Activated CD4-positive, alpha-beta T cell treated with anti-CD3 and anti-CD28 coated beads for 36 hours (primary cell): ENCODE results near the gene DNMBP. TPM values are rescaled to one million over a fixed set of nuclear protein-coding genes. Genes with fewer than 3 reads are reported as not detected.
A peak's percentile ranks its signal among the peaks of the same experiment; 100 is the strongest.

ENCODE experiments used
- ATAC-seq: fragments of 200-7000 bp; cut with Tn5 transposase; one replicate; pipeline ENCODE4 v1.10.0; 2021; ENCODE audit warnings: mild to moderate bottlenecking, moderate library complexity
- CTCF ChIA-PET: fragments of 350-600 bp; sonication (Branson Sonifier 250); formaldehyde crosslinking; loops from one replicate; lab custom pipeline; 2021; ENCODE audit warnings: antibody characterized with exemption; lab: Charles Lee
- POLR2A ChIA-PET: fragments of 350-600 bp; sonication (Branson Sonifier 250); formaldehyde crosslinking; loops from one replicate; lab custom pipeline; 2021; ENCODE audit warnings: antibody characterized with exemption, inconsistent platforms; lab: Charles Lee
- DNase-seq: peaks from one replicate; pipeline ENCODE4 v3.0.0-alpha.2; 2020
- H3K27ac Mint-ChIP-seq: one replicate; pipeline ENCODE4 v1.8.0; 2021; ENCODE audit warnings: mixed read lengths
- H3K27me3 Mint-ChIP-seq: one replicate; pipeline ENCODE4 v1.8.0; 2021; ENCODE audit warnings: mixed read lengths
- H3K36me3 Mint-ChIP-seq: one replicate; pipeline ENCODE4 v1.8.0; 2021; ENCODE audit warnings: low read depth, mixed read lengths
- H3K4me1 Mint-ChIP-seq: one replicate; pipeline ENCODE4 v1.8.0; 2021; ENCODE audit warnings: mixed read lengths
- H3K4me3 Mint-ChIP-seq: one replicate; pipeline ENCODE4 v1.8.0; 2021; ENCODE audit warnings: mild to moderate bottlenecking, moderate library complexity, mixed read lengths
- H3K9me3 Mint-ChIP-seq: one replicate; pipeline ENCODE4 v1.8.0; 2021; ENCODE audit warnings: low read depth, mixed read lengths
- intact Hi-C, 2 experiments: fragments of 100-400 bp; cut with DNase I in 1 of 2; cut with micrococcal nuclease in 1 of 2; formaldehyde crosslinking; loops; one replicate each; pipeline versions ENCODE4 v1.14.2 to v1.15.1; 2022 to 2024; cut with DNase I, micrococcal nuclease
- total RNA-seq, 2 experiments: library from RNA; stranded (reverse); gene quantifications; one replicate each; pipeline ENCODE4 v1.2.3, GENCODE V29; 2021

The DNMBP gene, protein sequence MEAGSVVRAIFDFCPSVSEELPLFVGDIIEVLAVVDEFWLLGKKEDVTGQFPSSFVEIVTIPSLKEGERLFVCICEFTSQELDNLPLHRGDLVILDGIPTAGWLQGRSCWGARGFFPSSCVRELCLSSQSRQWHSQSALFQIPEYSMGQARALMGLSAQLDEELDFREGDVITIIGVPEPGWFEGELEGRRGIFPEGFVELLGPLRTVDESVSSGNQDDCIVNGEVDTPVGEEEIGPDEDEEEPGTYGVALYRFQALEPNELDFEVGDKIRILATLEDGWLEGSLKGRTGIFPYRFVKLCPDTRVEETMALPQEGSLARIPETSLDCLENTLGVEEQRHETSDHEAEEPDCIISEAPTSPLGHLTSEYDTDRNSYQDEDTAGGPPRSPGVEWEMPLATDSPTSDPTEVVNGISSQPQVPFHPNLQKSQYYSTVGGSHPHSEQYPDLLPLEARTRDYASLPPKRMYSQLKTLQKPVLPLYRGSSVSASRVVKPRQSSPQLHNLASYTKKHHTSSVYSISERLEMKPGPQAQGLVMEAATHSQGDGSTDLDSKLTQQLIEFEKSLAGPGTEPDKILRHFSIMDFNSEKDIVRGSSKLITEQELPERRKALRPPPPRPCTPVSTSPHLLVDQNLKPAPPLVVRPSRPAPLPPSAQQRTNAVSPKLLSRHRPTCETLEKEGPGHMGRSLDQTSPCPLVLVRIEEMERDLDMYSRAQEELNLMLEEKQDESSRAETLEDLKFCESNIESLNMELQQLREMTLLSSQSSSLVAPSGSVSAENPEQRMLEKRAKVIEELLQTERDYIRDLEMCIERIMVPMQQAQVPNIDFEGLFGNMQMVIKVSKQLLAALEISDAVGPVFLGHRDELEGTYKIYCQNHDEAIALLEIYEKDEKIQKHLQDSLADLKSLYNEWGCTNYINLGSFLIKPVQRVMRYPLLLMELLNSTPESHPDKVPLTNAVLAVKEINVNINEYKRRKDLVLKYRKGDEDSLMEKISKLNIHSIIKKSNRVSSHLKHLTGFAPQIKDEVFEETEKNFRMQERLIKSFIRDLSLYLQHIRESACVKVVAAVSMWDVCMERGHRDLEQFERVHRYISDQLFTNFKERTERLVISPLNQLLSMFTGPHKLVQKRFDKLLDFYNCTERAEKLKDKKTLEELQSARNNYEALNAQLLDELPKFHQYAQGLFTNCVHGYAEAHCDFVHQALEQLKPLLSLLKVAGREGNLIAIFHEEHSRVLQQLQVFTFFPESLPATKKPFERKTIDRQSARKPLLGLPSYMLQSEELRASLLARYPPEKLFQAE (N-terminal part only)
- total RNA-seq: 1 to 10 TPM; 1.9 to 2.4 TPM

DNA sequence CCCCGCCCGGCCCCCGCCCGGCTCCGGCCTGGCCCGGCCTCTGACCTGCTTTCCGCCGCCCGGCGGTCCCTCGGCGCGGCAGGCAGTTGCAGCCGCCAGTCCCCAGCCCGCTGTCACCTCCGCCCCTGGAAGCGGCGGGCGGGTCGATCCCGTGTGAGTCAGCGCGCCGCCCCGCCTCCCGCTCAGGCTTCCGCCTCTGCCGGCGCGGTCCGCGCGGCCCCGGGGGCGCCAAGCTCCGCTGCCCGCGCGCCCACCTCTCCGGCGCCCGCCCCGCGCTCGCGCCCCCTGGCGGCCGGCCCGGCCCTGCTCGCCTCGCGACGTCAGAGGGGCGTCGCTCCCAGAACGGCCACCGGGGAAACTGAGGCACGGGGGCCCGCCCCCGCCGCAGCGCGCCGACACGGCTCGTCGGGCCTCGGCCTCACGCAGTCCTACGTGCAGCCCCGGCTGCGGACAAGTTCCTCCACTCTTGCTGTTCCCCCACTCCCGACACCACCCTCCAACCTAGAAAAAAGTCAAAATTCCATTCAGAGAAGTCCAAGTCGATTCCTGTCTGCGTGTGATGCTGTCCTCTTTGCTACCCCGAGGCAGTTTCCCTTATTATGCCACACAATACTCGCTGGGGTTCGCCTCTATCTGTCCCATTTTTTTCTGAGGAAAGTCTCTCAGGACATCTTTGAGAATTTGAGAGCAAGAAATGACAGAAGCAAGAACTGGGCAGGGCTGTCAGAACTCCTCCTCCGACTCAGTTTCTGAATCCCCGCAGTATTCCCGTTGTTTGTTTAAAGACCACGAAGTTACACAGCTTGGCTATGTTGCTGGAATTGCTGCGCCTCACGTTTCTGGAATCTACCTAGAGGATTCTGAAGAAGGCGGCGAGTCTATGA lies at the start of gene DNMBP:
Gene DNMBP, minus strand, starts transcription at position 155 of the 884 bp plus-strand sequence. CDS start 37,823 bp downstream, outside the sequence.
- peaks cover 8% of the 10 kb centered on the region for H3K27me3 Mint-ChIP-seq
- peak within 1 kb of the TSS; percentile 79 for H3K27ac Mint-ChIP-seq
- peaks cover 46% of the 10 kb centered on the region for H3K4me1 Mint-ChIP-seq
- no peaks in the 10 kb centered on the region for H3K36me3 Mint-ChIP-seq
- H3K9me3 Mint-ChIP-seq: no peaks in the 10 kb centered on the region
- peak; percentile 91 for ATAC-seq
- ChIA-PET POLR2A (no interaction called here), CTCF (interaction anchor here (0.6 to 3.3 kb wide), 12 partner anchors 8 to 214 kb away, joined by 3 to 26 read pairs (median 4); no protein-coding TSS in a partner anchor)
- intact Hi-C loops: loop anchor here (1.0 to 5.0 kb wide), 7 partner anchors 140 to 388 kb away; partner anchors contain the start of genes COX15 (in 2 of the 2), CUTC (in 2 of the 2), ERLIN1 (in 1 of the 2) and SLC25A28 (in 1 of the 2)
- H3K4me3 Mint-ChIP-seq: peak within 1 kb of the TSS; percentile 74
- DNase-seq: peak; percentile 91

DNA sequence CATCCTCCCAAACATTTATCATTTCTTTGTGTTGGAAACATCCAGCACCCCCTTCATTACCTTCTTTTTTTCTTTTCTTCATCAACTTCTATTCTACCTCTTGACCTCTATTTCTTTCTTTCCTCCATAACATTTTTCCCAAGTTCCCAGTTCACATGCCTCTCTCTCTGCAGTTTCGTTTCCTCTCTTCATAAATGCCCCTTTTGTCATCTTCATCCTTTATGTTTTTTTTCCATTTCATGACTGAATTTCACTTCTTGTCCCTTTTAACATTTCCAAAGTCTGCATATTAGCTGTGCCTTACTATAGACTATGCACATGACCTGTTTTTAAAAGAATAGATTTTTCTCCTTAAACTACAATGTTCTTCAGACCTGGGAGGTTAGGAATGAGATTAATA lies 48.2 kb upstream of the DNMBP start:
- DNase-seq (no peak), ATAC-seq (no peak)
- no peak overlapping the region for H3K4me3 Mint-ChIP-seq
- no peak overlapping the region for H3K27ac Mint-ChIP-seq
- H3K27me3 Mint-ChIP-seq: peaks cover 16% of the 10 kb centered on the region
- no peaks in the 10 kb centered on the region for H3K4me1 Mint-ChIP-seq
- no peaks in the 10 kb centered on the region for H3K9me3 Mint-ChIP-seq
- H3K36me3 Mint-ChIP-seq: no peaks in the 10 kb centered on the region
- intact Hi-C loops: no loop called here
- ChIA-PET POLR2A (no interaction called here), CTCF (interaction anchor here (0.6 to 1.2 kb wide), 3 partner anchors 11 to 13 kb away, joined by 3 to 5 read pairs (median 3); no protein-coding TSS in a partner anchor)

DNA sequence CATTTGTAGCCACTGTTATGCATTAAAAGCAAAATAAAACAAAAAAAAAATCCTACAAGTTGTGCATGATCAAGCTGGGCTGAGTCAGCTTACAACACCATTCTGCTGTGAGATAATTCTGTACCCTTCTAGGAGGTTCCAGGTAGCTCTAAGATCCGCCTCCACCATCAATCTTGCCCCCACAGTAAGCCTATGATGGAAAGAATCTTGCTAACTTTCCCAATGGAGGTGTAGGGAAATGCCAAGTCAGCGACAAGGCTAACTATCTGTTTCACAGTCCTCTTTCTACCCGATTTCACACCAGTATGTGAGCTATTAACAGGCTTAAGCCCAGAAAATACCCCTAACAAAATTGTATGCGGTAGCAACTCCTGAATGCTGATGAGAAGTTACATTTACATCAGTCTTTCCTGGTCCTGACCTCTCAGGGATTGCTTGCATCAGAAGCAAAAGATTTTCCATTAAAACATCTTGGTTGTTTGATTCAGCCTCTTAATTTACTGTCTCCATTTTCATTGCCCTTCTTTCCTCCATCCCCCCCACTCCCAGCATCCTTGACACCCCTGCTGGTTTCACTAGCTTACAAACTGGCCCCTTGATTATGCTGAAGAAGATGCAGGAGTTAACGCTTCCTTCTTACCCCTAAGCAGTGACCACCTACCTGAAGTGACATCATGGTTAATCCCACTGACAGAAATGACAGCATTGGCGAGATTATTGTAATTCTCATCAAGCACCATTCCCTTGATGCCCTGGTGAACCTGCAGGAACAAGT lies 44.1 kb upstream of the DNMBP start:
- ATAC-seq: no peak
- Mint-ChIP-seq H3K9me3 (no peaks in the 10 kb centered on the region), H3K36me3 (no peaks in the 10 kb centered on the region), H3K27ac (no peak overlapping the region), H3K27me3 (peaks cover 12% of the 10 kb centered on the region), H3K4me3 (no peak overlapping the region), H3K4me1 (no peaks in the 10 kb centered on the region)
- intact Hi-C loops: no loop called here
- DNase-seq: no peak
- ChIA-PET CTCF (interaction anchor here (0.7 to 1.8 kb wide), 2 partner anchors 9 to 208 kb away, joined by 4 to 8 read pairs; no protein-coding TSS in a partner anchor), POLR2A (interaction anchor here (0.6 kb wide), 1 partner anchor 151 kb away, joined by 3 read pairs; no protein-coding TSS in a partner anchor)

DNA sequence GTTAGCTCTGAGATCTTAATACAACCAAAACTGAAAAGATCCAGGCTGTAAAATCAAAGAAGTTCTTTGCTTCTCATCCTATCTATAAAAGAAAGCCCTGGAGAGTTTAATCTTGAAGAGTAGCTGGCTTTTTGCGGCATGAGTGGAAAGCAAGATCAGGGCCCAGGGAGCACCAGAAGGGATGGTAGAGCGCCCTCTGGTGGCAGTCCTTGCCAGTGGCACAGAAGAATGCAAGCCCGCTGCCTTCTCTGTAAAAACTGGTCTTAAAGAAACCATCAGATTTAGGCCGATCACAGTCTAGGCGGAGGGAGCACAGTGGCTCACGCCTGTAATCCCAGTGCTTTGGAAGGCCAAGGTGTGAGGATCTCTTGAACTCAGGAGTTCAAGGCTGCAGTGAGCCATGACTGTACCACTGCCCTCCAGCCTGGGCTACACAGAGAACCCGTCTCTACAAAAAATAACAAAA lies 36.3 kb upstream of the DNMBP start:
- H3K4me3 Mint-ChIP-seq: no peak overlapping the region
- H3K27me3 Mint-ChIP-seq: peaks cover 2% of the 10 kb centered on the region
- H3K27ac Mint-ChIP-seq: no peak overlapping the region
- ChIA-PET POLR2A (no interaction called here), CTCF (interaction anchor here (0.6 to 6.4 kb wide), 41 partner anchors 8 to 958 kb away, joined by 3 to 131 read pairs (median 4); partner anchors contain the start of genes CPN1 and DNMBP)
- H3K36me3 Mint-ChIP-seq: no peaks in the 10 kb centered on the region
- H3K4me1 Mint-ChIP-seq: peaks cover 6% of the 10 kb centered on the region
- ATAC-seq (peak; percentile 69), DNase-seq (peak; percentile 93)
- H3K9me3 Mint-ChIP-seq: no peaks in the 10 kb centered on the region
- intact Hi-C loops: loop anchor here (1.0 to 10.0 kb wide), 2 partner anchors 71 to 200 kb away; no protein-coding TSS in a partner anchor

DNA sequence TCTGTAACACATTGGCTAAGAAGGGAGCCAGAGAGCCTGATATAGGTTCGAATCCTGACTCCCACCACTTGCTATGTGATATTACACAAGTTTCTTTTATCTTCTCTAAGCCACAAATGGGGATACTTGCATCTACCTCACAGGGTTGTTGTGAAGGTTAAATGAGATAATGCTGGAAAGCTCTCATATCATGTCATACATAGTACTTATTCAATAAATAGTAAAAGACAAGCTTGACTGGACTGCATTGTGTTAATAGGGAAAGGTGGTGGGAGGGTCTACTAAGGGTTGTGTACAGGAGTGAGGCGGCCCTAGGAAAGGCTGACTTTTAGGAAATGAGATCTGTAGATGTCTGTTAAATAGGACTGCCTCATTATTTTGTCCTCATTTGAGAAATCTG lies 35.8 kb upstream of the DNMBP start:
- H3K27me3 Mint-ChIP-seq: peaks cover 2% of the 10 kb centered on the region
- H3K27ac Mint-ChIP-seq: no peak overlapping the region
- POLR2A ChIA-PET: no interaction called here

DNA sequence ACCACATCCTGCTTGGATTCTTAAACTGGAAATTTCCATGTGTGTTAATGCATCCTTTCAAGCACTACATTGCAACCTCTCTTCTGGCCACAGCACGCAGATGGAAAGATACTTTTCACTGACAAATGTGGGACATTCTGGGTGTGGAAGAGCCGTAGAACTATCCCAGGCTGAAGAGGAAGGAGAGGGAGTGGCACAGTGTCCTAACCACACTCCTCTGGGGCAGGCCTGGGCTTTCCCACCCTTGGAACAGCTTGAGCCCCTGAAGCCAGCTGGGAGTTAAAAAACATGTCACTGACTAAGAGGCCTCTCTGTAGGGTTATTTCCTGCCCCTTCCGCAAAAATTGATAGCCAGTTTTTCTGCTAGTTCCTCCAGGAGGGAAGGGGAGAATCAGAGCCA lies 34.0 kb upstream of the DNMBP start:
- Mint-ChIP-seq H3K4me1 (peaks cover 6% of the 10 kb centered on the region), H3K27me3 (peaks cover 2% of the 10 kb centered on the region), H3K9me3 (no peaks in the 10 kb centered on the region), H3K4me3 (no peak overlapping the region), H3K27ac (no peak overlapping the region), H3K36me3 (no peaks in the 10 kb centered on the region)
- no peak for ATAC-seq
- intact Hi-C loops: loop anchor here (2.0 to 10.0 kb wide), 2 partner anchors 69 to 71 kb away; no protein-coding TSS in a partner anchor
- CTCF ChIA-PET: interaction anchor here (0.6 to 6.4 kb wide), 2 partner anchors 199 to 1407 kb away, joined by 3 to 131 read pairs; no protein-coding TSS in a partner anchor
- no peak for DNase-seq
- POLR2A ChIA-PET: interaction anchor here (0.6 kb wide), 1 partner anchor 197 kb away, joined by 3 read pairs; no protein-coding TSS in a partner anchor

More for the DNA sequence above, 35.8 kb upstream of the DNMBP start:
- ATAC-seq (no peak), DNase-seq (no peak)
- H3K4me3 Mint-ChIP-seq: no peak overlapping the region
- CTCF ChIA-PET: interaction anchor here (0.6 to 6.4 kb wide), 40 partner anchors 8 to 958 kb away, joined by 3 to 131 read pairs (median 4); partner anchors contain the start of genes CPN1 and DNMBP
- peaks cover 6% of the 10 kb centered on the region for H3K4me1 Mint-ChIP-seq
- intact Hi-C loops: loop anchor here in 1 of 2 experiments (10.0 kb wide), 1 partner anchor 71 kb away; no protein-coding TSS in a partner anchor
- no peaks in the 10 kb centered on the region for H3K36me3 Mint-ChIP-seq
- H3K9me3 Mint-ChIP-seq: no peaks in the 10 kb centered on the region

DNA sequence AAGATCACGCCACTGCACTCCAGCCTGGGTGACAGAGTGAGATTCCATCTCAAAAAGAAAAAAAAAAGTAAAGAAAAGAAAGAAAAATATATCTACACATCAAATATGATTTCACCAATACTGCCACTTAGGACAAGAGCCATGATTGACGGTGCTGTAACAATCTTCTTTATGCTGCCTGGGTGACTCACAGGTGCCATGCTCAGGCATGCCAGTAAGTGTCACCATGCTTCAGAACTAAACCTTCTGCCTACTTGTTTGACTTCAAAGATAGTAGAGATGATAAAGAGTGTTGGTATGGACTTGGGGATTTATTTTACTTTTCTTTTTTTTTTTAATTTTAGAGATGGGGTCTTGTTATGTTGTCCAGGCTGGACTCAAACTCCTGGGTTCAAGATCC lies 33.6 kb upstream of the DNMBP start:
- no peak overlapping the region for H3K27ac Mint-ChIP-seq
- intact Hi-C loops: loop anchor here (2.0 to 10.0 kb wide), 2 partner anchors 69 to 71 kb away; no protein-coding TSS in a partner anchor
- ChIA-PET POLR2A (no interaction called here), CTCF (no interaction called here)
- DNase-seq (peak; percentile 63), ATAC-seq (peak; percentile 94)
- peaks cover 2% of the 10 kb centered on the region for H3K27me3 Mint-ChIP-seq
- peaks cover 6% of the 10 kb centered on the region for H3K4me1 Mint-ChIP-seq
- no peaks in the 10 kb centered on the region for H3K9me3 Mint-ChIP-seq
- no peak overlapping the region for H3K4me3 Mint-ChIP-seq
- no peaks in the 10 kb centered on the region for H3K36me3 Mint-ChIP-seq

DNA sequence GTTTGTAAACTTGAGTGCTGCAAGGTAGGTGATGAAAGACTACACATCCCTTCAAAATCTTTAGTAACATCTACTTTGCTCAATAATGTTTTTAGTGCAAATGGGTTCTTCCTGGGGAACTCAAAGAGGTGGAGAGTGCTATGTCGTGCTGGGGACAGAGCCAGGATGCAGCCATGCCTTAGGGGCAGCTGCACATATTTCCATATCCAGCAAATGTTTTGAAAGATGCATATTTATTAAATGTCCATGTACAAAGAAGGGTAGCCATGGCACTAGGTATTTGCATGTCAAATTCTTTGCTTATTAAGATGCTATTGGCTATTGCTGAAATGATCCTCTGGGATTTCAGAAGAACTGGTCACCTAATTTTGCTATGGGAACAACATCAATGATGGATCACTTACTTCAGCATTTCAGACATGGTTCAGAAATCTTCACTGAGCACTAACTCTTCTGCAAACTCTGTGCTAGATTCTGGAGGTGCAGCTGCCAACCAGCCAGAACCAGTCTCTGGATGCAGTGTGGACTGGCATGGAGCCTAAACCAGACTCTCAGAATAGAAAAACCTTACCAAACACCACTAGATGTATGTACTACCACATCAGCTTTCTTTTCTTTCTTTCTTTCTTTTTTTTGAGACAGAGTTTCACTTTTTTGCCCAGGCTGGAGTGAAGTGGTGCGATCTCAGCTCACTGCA lies 31.7 kb upstream of the DNMBP start:
- H3K4me1 Mint-ChIP-seq: peaks cover 6% of the 10 kb centered on the region
- DNase-seq (no peak), ATAC-seq (no peak)
- no peaks in the 10 kb centered on the region for H3K9me3 Mint-ChIP-seq
- H3K27me3 Mint-ChIP-seq: peaks cover 2% of the 10 kb centered on the region
- intact Hi-C loops: loop anchor here (2.0 to 10.0 kb wide), 2 partner anchors 67 to 69 kb away; no protein-coding TSS in a partner anchor
- H3K36me3 Mint-ChIP-seq: no peaks in the 10 kb centered on the region
- ChIA-PET POLR2A (interaction anchor here (0.6 kb wide), 1 partner anchor 22 kb away, joined by 3 read pairs; no protein-coding TSS in a partner anchor), CTCF (interaction anchor here (2.3 kb wide), 1 partner anchor 195 kb away, joined by 9 read pairs; no protein-coding TSS in a partner anchor)
- no peak overlapping the region for H3K4me3 Mint-ChIP-seq
- H3K27ac Mint-ChIP-seq: no peak overlapping the region
